AG04449 (cell line): ENCODE measurements around the gene CADM1.

Experiments used
- CTCF ChIA-PET: fragments of 350-600 bp; formaldehyde crosslinking; extraction: SDS; loops from one replicate; lab custom pipeline; 2021; ENCODE audit warnings: antibody characterized with exemption; lab: Yijun Ruan, JAX
- POLR2A ChIA-PET: fragments of 400-600, 350-600 bp; formaldehyde crosslinking; extraction: SDS; loops from one replicate; lab custom pipeline; 2020; ENCODE audit warnings: antibody characterized with exemption, inconsistent platforms; lab: Yijun Ruan, JAX
- DNase-seq: peaks from one replicate; pipeline ENCODE4 v3.0.0-alpha.2; 2010; ENCODE audit warnings: low read depth, low spot score
- H3K4me3 ChIP-seq: 2 replicates; pipeline ENCODE4 v1.5.1; 2011; ENCODE audit warnings: low read depth, mild to moderate bottlenecking, control low read depth, low read length
- CTCF ChIP-seq: IDR thresholded peaks from one replicate; pipeline ENCODE4 v1.5.1; 2011; ENCODE audit warnings: mild to moderate bottlenecking, moderate library complexity, low read length, control low read depth, inconsistent platforms; ENCODE audit not compliant: insufficient read depth; ENCODE audit errors: missing control alignments

The CADM1 gene

DNA sequence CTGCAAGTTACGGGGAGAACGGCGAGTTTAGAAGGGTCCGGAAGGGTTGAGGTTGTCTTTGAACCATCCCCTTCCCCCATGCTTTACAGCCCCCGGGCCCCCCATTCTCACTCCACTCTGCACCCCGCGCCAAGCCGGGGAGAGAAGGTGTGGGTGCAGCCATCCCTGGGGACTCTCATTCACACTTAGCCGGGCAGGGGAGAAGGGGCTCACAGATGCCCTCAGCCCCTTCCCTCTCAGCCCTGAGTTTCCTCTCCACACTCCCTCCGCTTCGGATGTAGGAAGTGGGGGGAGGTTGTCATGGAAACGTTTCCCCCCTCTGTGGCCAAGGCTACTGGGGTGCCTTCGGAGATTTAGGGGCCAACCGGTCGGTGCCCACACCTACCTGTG is 334 bp downstream of the CADM1 start:
- no peak for TF ChIP-seq CTCF
- peak overlapping the region; percentile 78 for H3K4me3 ChIP-seq
- POLR2A ChIA-PET: no interaction called here
- CTCF ChIA-PET: interaction anchor here (0.7 to 2.4 kb wide), 14 partner anchors 11 to 208 kb away, joined by 3 to 21 read pairs (median 4); no protein-coding TSS in a partner anchor
- DNase-seq: no peak

DNA sequence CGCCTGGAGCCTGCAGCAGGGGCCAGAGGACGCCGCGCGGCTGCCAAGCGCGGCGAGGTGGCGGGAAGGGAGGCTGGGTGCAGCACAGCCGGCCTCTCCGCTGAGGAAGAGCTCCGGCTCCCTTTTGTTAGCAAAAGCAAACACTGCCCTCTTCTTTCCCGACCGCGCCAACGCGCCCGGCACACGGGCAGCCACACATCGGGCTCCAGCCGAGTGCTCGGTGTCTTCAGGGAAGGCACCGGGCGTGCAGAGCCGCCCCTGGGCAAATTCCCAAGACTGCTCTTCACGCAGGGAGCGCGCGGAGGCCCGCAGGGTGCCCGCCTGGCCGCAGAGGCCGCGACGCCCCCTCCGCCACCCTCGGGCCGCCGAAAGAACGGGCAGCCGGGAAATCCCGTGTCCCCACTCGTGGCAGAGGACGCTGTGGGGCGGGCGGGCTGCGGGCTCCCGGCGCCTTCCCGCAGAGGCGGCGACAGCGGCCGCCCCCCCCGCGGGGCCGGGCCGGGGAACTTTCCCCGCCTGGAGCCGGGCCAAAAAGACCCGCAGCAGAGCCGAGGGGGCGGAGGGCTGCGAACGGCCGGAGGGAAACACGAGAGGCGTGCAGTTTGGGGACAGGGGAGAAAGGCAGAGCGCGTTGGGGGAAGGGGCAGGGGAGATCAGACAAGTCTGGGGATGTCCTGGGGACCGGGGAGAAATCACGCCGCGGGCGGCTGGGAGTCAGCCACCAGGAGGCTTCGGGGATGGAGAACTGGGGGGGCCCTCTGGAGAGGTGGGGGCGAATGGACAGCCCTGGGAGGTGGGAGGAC is 931 bp downstream of the CADM1 start:
- ChIA-PET CTCF (interaction anchor here (0.7 to 3.2 kb wide), 17 partner anchors 10 to 258 kb away, joined by 3 to 46 read pairs (median 4); no protein-coding TSS in a partner anchor), POLR2A (interaction anchor here (0.6 to 0.7 kb wide), 3 partner anchors 10 to 330 kb away, joined by 3 to 4 read pairs (median 3); no protein-coding TSS in a partner anchor)
- peak overlapping the region; percentile 78 for H3K4me3 ChIP-seq
- peak; percentile 66 for TF ChIP-seq CTCF
- DNase-seq: no peak

DNA sequence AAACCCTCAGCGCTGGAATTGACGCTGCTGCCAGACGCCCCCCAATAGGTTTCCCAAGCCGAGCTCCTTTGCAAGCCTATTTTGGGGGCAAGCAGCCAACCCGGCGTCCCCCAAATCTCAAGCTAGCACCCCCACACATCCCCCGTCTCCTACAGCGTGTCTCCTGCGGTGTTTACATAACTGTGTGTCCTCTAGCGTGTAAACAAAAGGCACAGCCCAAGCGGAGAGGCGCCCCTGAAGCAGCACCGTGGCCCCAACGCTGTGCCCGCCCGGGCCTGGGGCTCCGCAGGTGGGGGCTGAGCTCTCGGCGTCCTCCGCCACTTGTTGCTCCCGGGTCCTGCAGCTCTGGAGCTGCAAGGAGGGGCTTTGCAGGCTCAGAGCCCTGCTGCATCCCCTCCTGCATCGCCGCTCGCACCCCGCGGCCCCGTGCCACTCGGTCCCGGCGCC is 1.6 kb downstream of the CADM1 start:
- TF ChIP-seq CTCF: no peak

DNA sequence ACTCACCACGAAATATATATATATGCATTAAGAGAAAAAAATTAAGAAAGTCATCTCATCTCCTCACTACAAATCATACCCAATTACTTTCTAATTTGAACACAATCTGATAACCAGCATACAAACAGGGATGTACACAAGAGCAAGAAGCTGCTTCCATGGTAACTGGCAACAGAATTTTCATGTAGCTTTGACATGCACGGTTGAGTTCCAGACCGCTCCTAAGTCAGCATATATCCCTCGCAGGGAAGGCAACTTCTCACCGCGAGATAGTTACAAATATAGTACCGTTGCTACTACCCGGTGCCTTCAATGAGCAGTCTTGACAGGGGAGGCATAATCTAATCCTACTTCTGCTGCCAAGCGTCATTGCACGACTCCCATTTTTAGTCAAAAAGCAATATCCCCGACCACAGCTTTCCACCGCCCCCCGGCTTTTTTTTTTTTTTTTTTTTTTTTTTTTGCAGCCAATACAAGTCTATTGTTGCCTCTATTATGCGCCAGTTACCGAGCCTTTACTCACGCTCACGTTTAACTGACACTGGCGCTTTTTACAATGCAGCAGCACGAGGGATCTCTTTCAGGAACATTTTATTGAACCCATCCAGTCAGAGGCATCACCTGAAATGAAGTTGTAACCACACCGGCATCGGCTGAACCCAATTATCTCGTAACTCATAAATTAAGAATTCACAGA is 2.2 kb downstream of the CADM1 start:
- CTCF ChIA-PET: interaction anchor here (0.9 to 3.2 kb wide), 17 partner anchors 9 to 259 kb away, joined by 3 to 46 read pairs (median 4); no protein-coding TSS in a partner anchor
- TF ChIP-seq CTCF: no peak
- no peak for DNase-seq
- POLR2A ChIA-PET: no interaction called here
- peak overlapping the region; percentile 78 for H3K4me3 ChIP-seq

More for the DNA sequence above, 1.6 kb downstream of the CADM1 start:
- DNase-seq: no peak
- ChIA-PET CTCF (interaction anchor here (0.7 to 3.2 kb wide), 17 partner anchors 9 to 259 kb away, joined by 3 to 46 read pairs (median 4); no protein-coding TSS in a partner anchor), POLR2A (interaction anchor here (0.6 to 0.7 kb wide), 3 partner anchors 10 to 329 kb away, joined by 3 to 4 read pairs (median 3); no protein-coding TSS in a partner anchor)
- H3K4me3 ChIP-seq: peak overlapping the region; percentile 78

- TF ChIP-seq CTCF: no peak
- CTCF ChIA-PET: interaction anchor here (0.9 to 3.2 kb wide), 6 partner anchors 8 to 179 kb away, joined by 3 to 46 read pairs (median 5); no protein-coding TSS in a partner anchor
- no peak overlapping the region for H3K4me3 ChIP-seq
- POLR2A ChIA-PET: no interaction called here
- no peak for DNase-seq
Measured at GRCh38 chr11:115501502-115501892, 2.7 kb downstream of the CADM1 start.
